ENCODE data around the gene TBC1D4. TPM values are rescaled to one million over a fixed set of nuclear protein-coding genes. Genes with fewer than 3 reads are reported as not detected.
A peak's percentile ranks its signal among the peaks of the same experiment; 100 is the strongest.

Gene TBC1D4
- total RNA-seq, 1 experiment from 2014 or later = 15.5 TPM

DNA sequence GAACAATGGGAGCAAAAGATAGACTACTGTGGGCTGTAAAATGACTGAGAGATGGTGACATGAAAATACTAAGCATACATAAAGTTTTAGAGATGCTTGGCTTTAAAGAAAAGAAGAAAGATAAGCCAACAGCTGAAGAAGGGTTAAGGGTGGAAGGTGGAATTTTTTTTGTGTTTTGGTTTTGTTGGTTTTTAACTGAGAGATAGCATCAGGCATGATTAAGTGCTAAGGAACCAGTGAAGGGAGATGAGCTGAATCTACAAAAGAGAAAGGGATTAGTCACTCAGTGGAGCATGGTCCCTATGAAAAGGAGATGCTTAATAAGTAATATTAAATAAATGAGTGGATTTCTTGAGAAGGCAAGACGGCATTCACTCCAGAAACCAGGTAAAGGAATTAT lies 12.5 kb upstream of the TBC1D4 start:
- no peak for DNase-seq
- H3K4me3 ChIP-seq (ENCODE audit: insufficient read depth, low read depth, low read length) = no peak overlapping the region
- no peaks in the 10 kb centered on the region for H3K27me3 ChIP-seq (ENCODE audit: control insufficient read depth, insufficient read depth, low read length)
- H3K36me3 ChIP-seq (replicated peaks; ENCODE audit: control insufficient read depth, insufficient read depth, low read length) = no peaks in the 10 kb centered on the region

DNA sequence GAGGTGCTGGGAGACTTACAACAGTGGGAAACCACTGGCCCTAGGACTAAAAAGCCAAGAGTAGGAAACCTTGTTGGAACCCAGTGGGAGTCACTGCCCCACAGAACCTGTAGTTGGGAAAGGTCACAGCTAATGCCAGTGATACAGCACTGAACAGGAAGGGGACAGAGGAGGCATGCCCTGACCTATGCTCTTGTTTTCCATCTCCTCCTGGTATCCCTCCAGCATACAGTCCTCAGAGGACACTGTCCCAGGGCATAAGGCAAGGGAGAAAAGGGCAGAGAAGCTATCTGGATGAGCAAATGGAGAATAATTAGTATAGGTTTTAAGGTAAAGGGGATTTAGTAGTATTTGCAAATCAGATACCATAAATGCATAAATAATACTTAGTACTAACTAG lies 11.2 kb upstream of the TBC1D4 start:
- no peaks in the 10 kb centered on the region for H3K27me3 ChIP-seq (ENCODE audit: control insufficient read depth, insufficient read depth, low read length)
- H3K36me3 ChIP-seq (replicated peaks; ENCODE audit: control insufficient read depth, insufficient read depth, low read length) = no peaks in the 10 kb centered on the region
- DNase-seq = no peak
- no peak overlapping the region for H3K4me3 ChIP-seq (ENCODE audit: insufficient read depth, low read depth, low read length)

GRCh38 chr13:75492389-75492788 lies 10.4 kb upstream of the TBC1D4 start:
- Histone ChIP-seq H3K36me3 (replicated peaks; ENCODE audit: control insufficient read depth, insufficient read depth, low read length) (no peaks in the 10 kb centered on the region), H3K27me3 (ENCODE audit: control insufficient read depth, insufficient read depth, low read length) (no peaks in the 10 kb centered on the region), H3K4me3 (ENCODE audit: insufficient read depth, low read depth, low read length) (no peak overlapping the region)
- DNase-seq = no peak

GRCh38 chr13:75491376-75491775 lies 9.4 kb upstream of the TBC1D4 start:
- DNase-seq = no peak
- no peaks in the 10 kb centered on the region for H3K27me3 ChIP-seq (ENCODE audit: control insufficient read depth, insufficient read depth, low read length)
- H3K36me3 ChIP-seq (replicated peaks; ENCODE audit: control insufficient read depth, insufficient read depth, low read length) = no peaks in the 10 kb centered on the region
- no peak overlapping the region for H3K4me3 ChIP-seq (ENCODE audit: insufficient read depth, low read depth, low read length)

- Histone ChIP-seq H3K27me3 (ENCODE audit: control insufficient read depth, insufficient read depth, low read length) (no peaks in the 10 kb centered on the region), H3K4me3 (ENCODE audit: insufficient read depth, low read depth, low read length) (no peak overlapping the region), H3K36me3 (replicated peaks; ENCODE audit: control insufficient read depth, insufficient read depth, low read length) (no peaks in the 10 kb centered on the region)
- DNase-seq = no peak
Measured at GRCh38 chr13:75489502-75490263, 7.7 kb upstream of the TBC1D4 start.

GRCh38 chr13:75486146-75487062 lies 4.4 kb upstream of the TBC1D4 start:
- Histone ChIP-seq H3K36me3 (replicated peaks; ENCODE audit: control insufficient read depth, insufficient read depth, low read length) (no peaks in the 10 kb centered on the region), H3K27me3 (ENCODE audit: control insufficient read depth, insufficient read depth, low read length) (peaks cover 5% of the 10 kb centered on the region)
- no peak for DNase-seq

GRCh38 chr13:75485286-75486062 lies 3.5 kb upstream of the TBC1D4 start:
- peaks cover 13% of the 10 kb centered on the region for H3K27me3 ChIP-seq (ENCODE audit: control insufficient read depth, insufficient read depth, low read length)
- H3K36me3 ChIP-seq (replicated peaks; ENCODE audit: control insufficient read depth, insufficient read depth, low read length) = no peaks in the 10 kb centered on the region
- no peak for DNase-seq
- no peak overlapping the region for H3K4me3 ChIP-seq (ENCODE audit: insufficient read depth, low read depth, low read length)

More at GRCh38 chr13:75486146-75487062, 4.4 kb upstream of the TBC1D4 start:
- no peak overlapping the region for H3K4me3 ChIP-seq (ENCODE audit: insufficient read depth, low read depth, low read length)

GRCh38 chr13:75482820-75483079 lies 781 bp upstream of the TBC1D4 start:
- peaks cover 16% of the 10 kb centered on the region for H3K27me3 ChIP-seq (ENCODE audit: control insufficient read depth, insufficient read depth, low read length)

DNA sequence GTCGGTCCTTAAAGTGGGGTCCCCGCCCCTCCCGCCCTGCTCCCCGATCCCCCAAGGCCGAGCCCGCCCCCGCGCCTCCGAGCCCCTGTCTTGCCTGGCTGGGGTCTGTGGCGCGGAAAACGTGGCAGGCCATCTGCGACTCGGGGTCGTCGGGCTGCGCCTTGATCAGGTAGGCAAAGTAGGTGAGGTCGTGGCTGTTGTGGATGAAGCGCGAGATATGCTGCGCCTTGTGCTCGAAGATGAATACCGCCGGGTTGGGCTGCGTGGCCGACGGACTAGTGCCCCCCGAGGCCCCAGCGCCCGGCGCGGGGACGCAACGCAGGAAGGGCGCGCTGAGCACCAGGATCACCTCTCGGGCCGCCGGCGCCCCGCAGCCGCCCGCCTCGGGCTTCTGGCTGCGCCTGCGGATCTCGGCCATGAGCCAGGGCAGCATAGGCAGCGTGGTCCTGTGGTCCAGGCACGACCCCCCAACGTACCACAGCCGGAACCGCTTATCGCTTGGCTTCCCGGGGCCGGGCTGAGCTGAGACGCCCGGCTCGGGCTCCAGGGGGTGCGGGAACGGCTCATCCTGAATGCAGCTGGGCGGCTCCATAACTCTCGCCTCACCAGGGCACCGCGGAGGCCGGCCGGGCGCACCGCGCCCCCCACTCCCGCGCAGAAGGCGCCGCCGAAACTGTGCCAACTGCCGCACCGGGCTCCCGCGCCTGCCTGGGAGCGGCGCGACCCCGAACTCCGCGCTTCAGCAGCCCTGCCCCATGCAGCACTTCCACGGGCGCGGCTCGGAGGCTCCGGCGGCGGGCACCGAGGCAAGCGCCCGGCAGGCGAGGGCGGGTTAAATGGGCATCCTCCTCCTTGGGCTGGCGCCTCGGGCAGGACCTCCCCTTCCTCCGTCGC lies 546 bp downstream of the TBC1D4 start:
- Histone ChIP-seq H3K4me3 (ENCODE audit: insufficient read depth, low read depth, low read length) (peak overlapping the region; percentile 80), H3K36me3 (replicated peaks; ENCODE audit: control insufficient read depth, insufficient read depth, low read length) (no peaks in the 10 kb centered on the region), H3K27me3 (ENCODE audit: control insufficient read depth, insufficient read depth, low read length) (peaks cover 16% of the 10 kb centered on the region)
- peak; percentile 74 for DNase-seq

More at GRCh38 chr13:75482820-75483079, 781 bp upstream of the TBC1D4 start:
- DNase-seq = no peak
- no peaks in the 10 kb centered on the region for H3K36me3 ChIP-seq (replicated peaks; ENCODE audit: control insufficient read depth, insufficient read depth, low read length)
- peak overlapping the region; percentile 80; the same call in 1 of the 2 replicates for H3K4me3 ChIP-seq (ENCODE audit: insufficient read depth, low read depth, low read length)

- Histone ChIP-seq H3K27me3 (ENCODE audit: control insufficient read depth, insufficient read depth, low read length) (peaks cover 16% of the 10 kb centered on the region), H3K36me3 (replicated peaks; ENCODE audit: control insufficient read depth, insufficient read depth, low read length) (no peaks in the 10 kb centered on the region), H3K4me3 (ENCODE audit: insufficient read depth, low read depth, low read length) (peak overlapping the region; percentile 80)
- peak; percentile 73 for DNase-seq
Measured at GRCh38 chr13:75480671-75481175, 1.2 kb downstream of the TBC1D4 start.

DNA sequence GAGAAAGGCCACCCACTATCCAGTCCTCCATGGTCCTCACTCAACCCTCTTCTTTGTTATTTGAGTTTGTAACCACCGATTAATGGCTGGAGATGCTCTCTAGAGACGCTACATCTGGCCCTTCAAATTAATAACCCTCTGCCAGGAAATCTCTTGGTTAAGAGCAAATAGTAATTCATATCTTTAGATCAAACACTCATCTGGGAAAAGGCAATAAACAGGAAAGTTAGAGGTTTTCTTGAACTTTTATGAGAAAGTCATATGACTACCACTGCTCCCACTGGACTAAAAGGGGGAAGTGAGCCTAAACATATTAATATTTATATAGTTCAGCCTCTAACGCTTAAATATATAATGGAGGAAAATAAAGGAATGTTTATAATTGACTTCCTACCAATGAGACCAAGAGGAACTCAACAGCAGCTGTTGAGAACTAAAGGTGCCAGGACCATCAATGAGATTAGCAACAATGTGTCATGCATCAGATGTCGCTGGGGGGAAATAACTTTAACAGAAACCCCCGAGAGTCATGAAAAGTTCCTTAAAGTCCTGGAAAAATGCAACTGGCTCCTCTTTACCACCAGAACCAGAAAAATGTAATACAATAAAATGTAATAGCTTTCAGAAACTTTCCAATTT lies 2.7 kb downstream of the TBC1D4 start:
- DNase-seq = no peak
- no peak overlapping the region for H3K4me3 ChIP-seq (ENCODE audit: insufficient read depth, low read depth, low read length)
- H3K27me3 ChIP-seq (ENCODE audit: control insufficient read depth, insufficient read depth, low read length) = peaks cover 16% of the 10 kb centered on the region
- no peaks in the 10 kb centered on the region for H3K36me3 ChIP-seq (replicated peaks; ENCODE audit: control insufficient read depth, insufficient read depth, low read length)

DNA sequence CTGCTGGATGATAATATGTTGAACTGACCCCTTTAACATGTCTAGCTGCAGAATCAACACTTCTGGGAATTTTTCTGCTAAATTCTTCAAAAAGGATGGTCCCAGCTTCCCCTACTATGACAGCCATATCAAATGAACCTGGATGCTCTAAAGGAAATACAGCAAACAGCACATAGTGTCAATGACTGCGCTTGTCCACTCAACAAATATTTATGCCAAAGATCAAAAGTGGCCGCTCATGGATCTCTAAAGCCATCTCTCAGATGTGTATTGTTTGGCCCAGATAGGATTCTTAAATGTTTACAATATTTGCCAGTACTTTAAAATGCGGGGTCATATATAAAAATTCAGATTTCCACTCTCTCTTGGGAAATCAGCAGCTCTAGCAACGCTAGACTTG lies 3.3 kb downstream of the TBC1D4 start:
- Histone ChIP-seq H3K36me3 (replicated peaks; ENCODE audit: control insufficient read depth, insufficient read depth, low read length) (no peaks in the 10 kb centered on the region), H3K27me3 (ENCODE audit: control insufficient read depth, insufficient read depth, low read length) (peaks cover 16% of the 10 kb centered on the region), H3K4me3 (ENCODE audit: insufficient read depth, low read depth, low read length) (no peak overlapping the region)
- DNase-seq = no peak

DNA sequence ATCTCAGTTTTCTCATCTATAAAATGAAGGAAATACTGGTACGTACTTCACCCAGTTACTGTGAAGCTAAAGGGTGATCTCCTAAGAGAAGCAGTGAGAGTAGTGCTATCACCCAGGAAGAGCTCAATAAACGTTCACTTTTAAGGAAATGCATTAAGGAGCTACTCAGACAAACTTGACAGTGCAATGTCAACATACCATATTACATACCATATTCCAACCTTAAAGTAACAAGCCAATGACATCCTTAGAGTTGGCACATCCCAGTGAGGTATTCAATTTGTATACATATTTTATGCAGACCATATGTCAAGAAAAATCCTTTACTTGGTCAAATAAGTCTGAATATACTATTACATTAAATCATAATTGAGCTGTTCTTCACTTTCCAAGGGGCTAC lies 7.0 kb downstream of the TBC1D4 start:
- Histone ChIP-seq H3K27me3 (ENCODE audit: control insufficient read depth, insufficient read depth, low read length) (no peaks in the 10 kb centered on the region; the same call in 1 of the 2 replicates), H3K4me3 (ENCODE audit: insufficient read depth, low read depth, low read length) (no peak overlapping the region), H3K36me3 (replicated peaks; ENCODE audit: control insufficient read depth, insufficient read depth, low read length) (no peaks in the 10 kb centered on the region)
- DNase-seq = no peak

Data from H7 (cell line).